H1 (cell line): Measurements from ENCODE around the gene YAP1. TPM values are rescaled to one million over a fixed set of nuclear protein-coding genes. Genes with fewer than 3 reads are reported as not detected.
"Not testable (repeated sequence)": the region's sequence is repeated elsewhere in the genome, so short reads cannot be mapped to it uniquely, and the experiment has no call there.

Source experiments
- CTCF ChIA-PET: fragments of 300-600 bp; sonication (Branson Sonifier 250); formaldehyde crosslinking; loops from one replicate; lab custom pipeline; 2021; ENCODE audit not compliant: partially characterized antibody; lab: Charles Lee
- POLR2A ChIA-PET: fragments of 300-600 bp; sonication (Branson Sonifier 250); formaldehyde crosslinking; loops from one replicate; lab custom pipeline; 2021; ENCODE audit warnings: inconsistent platforms; ENCODE audit not compliant: partially characterized antibody; lab: Charles Lee
- DNase-seq, 2 experiments: peaks; one replicate each; pipeline versions ENCODE4 v3.0.0 to v3.0.0-alpha.2; 2010 to 2022; ENCODE audit warnings: low spot score in 2 of 2, low read depth in 1 of 2, mixed read lengths in 1 of 2
- FAIRE-seq: peaks from 2 replicates; lab custom pipeline; 2011; peaks lifted over from hg19 to GRCh38; lab: Jason Lieb, UNC
- H2AFZ ChIP-seq: 2 replicates; pipeline ENCODE4 v1.8.1; 2012; ENCODE audit warnings: low read length, inconsistent platforms
- H2AK5ac ChIP-seq: 2 replicates; pipeline ENCODE4 v1.6.1; 2013; ENCODE audit warnings: low read depth, low read length
- H2BK120ac ChIP-seq: replicated peaks from 2 replicates; pipeline ENCODE3; 2013; ENCODE audit warnings: low read depth, low read length, inconsistent platforms
- H2BK12ac ChIP-seq: 2 replicates; pipeline ENCODE4 v1.6.1; 2013; ENCODE audit warnings: low read depth, low read length
- H2BK15ac ChIP-seq: 2 replicates; pipeline ENCODE4 v1.6.1; 2013; ENCODE audit warnings: low read length
- H2BK20ac ChIP-seq: 2 replicates; pipeline ENCODE4 v1.6.1; 2013; ENCODE audit warnings: low read length
- H2BK5ac ChIP-seq: 2 replicates; pipeline ENCODE4 v1.6.1; 2013; ENCODE audit warnings: low read depth, low read length
- H3K14ac ChIP-seq: 2 replicates; pipeline ENCODE4 v1.6.1; 2013; ENCODE audit warnings: inconsistent platforms; ENCODE audit not compliant: insufficient read length
- H3K18ac ChIP-seq: 2 replicates; pipeline ENCODE4 v1.6.1; 2013; ENCODE audit warnings: low read length; ENCODE audit errors: extremely low read depth
- H3K23ac ChIP-seq: 2 replicates; pipeline ENCODE4 v1.6.1; 2013; ENCODE audit warnings: inconsistent platforms; ENCODE audit not compliant: insufficient read length
- H3K23me2 ChIP-seq: 2 replicates; pipeline ENCODE4 v1.6.1; 2013; ENCODE audit warnings: low read depth, low read length
- H3K27ac ChIP-seq: 2 replicates; pipeline ENCODE4 v1.6.1; 2011; ENCODE audit warnings: low read depth, low read length, inconsistent platforms
- H3K27me3 ChIP-seq, 4 experiments: replicated peaks in 1 of 4; 1 replicate in 1 of 4; 2 replicates in 3 of 4; pipeline versions ENCODE4 v1.6.1 to v1.8.1; 2011 to 2013; ENCODE audit warnings: low read length in 3 of 4, mild to moderate bottlenecking in 3 of 4, inconsistent platforms in 2 of 4, mixed read lengths in 2 of 4, moderate library complexity in 1 of 4; ENCODE audit not compliant: control insufficient read depth in 3 of 4, insufficient read depth in 3 of 4; ENCODE audit errors: extremely low read depth in 1 of 4
- H3K36me3 ChIP-seq, 4 experiments: 2 replicates each; pipeline versions ENCODE4 v1.6.1 to v1.8.1; 2011 to 2013; ENCODE audit warnings: mild to moderate bottlenecking in 4 of 4, low read length in 3 of 4, moderate library complexity in 2 of 4, control low read depth in 1 of 4, inconsistent platforms in 1 of 4; ENCODE audit not compliant: insufficient read depth in 4 of 4, control insufficient read depth in 2 of 4
- H3K4ac ChIP-seq: replicated peaks from 2 replicates; pipeline ENCODE3; 2013; ENCODE audit warnings: low read length, low read depth, mixed read lengths, inconsistent platforms; ENCODE audit not compliant: insufficient read length
- H3K4me1 ChIP-seq, 4 experiments: replicated peaks in 1 of 4; 1 replicate in 1 of 4; 2 replicates in 3 of 4; pipeline versions ENCODE4 v1.6.1 to v1.8.1; 2011 to 2013; ENCODE audit warnings: low read length in 3 of 4, inconsistent platforms in 2 of 4, mixed read lengths in 1 of 4; ENCODE audit not compliant: insufficient read depth in 4 of 4, control insufficient read depth in 3 of 4
- H3K4me2 ChIP-seq, 2 experiments: 2 replicates each; pipeline versions ENCODE4 v1.6.1 to v1.8.1; 2011 to 2013; ENCODE audit warnings: low read depth in 2 of 2, low read length in 2 of 2, control low read depth in 1 of 2, inconsistent platforms in 1 of 2, mild to moderate bottlenecking in 1 of 2; ENCODE audit not compliant: insufficient read depth in 1 of 2
- H3K4me3 ChIP-seq, 4 experiments: fragments of 200-600, 300-600 bp in 1 of 4; sonication (generic), shearing (Covaris generic), sonication (Bioruptor Twin) in 1 of 4; 2 replicates each; pipeline versions ENCODE4 v1.5.1 to v1.8.1; 2011 to 2016; ENCODE audit warnings: low read length in 4 of 4, low read depth in 3 of 4, control low read depth in 2 of 4, inconsistent platforms in 2 of 4, mild to moderate bottlenecking in 2 of 4, mixed read lengths in 1 of 4, moderate library complexity in 1 of 4; ENCODE audit not compliant: insufficient read depth in 2 of 4; ENCODE audit errors: extremely low read depth in 1 of 4
- H3K56ac ChIP-seq: replicated peaks from 2 replicates; pipeline ENCODE3; 2013; ENCODE audit warnings: low read depth, mild to moderate bottlenecking, mixed read lengths, low read length, inconsistent platforms; ENCODE audit not compliant: insufficient read length
- H3K79me1 ChIP-seq: 2 replicates; pipeline ENCODE4 v1.6.1; 2013; ENCODE audit warnings: low read depth, low read length, control low read depth
- H3K79me2 ChIP-seq, 2 experiments: 2 replicates each; pipeline versions ENCODE4 v1.6.1 to v1.8.1; 2012 to 2013; ENCODE audit warnings: low read length in 2 of 2, mild to moderate bottlenecking in 2 of 2, inconsistent platforms in 1 of 2; ENCODE audit not compliant: insufficient read depth in 2 of 2, control insufficient read depth in 1 of 2
- H3K9ac ChIP-seq, 4 experiments: replicated peaks in 1 of 4; 1 replicate in 1 of 4; 2 replicates in 3 of 4; pipeline versions ENCODE4 v1.6.1 to v1.8.1; 2011 to 2013; ENCODE audit warnings: low read depth in 3 of 4, low read length in 3 of 4, control low read depth in 2 of 4, mild to moderate bottlenecking in 2 of 4, moderate library complexity in 2 of 4, inconsistent platforms in 1 of 4; ENCODE audit errors: extremely low read depth in 1 of 4
- H3K9me3 ChIP-seq, 2 experiments: 2 replicates each; pipeline versions ENCODE4 v1.6.1 to v1.8.1; 2012 to 2013; ENCODE audit warnings: mild to moderate bottlenecking in 2 of 2, moderate library complexity in 2 of 2, control low read depth in 1 of 2, inconsistent platforms in 1 of 2, low read depth in 1 of 2, low read length in 1 of 2, mixed read lengths in 1 of 2; ENCODE audit not compliant: insufficient read depth in 2 of 2
- H4K20me1 ChIP-seq, 2 experiments: replicated peaks in 1 of 2; 2 replicates each; pipeline versions ENCODE3 to v1.8.1; 2011 to 2013; ENCODE audit warnings: inconsistent platforms in 2 of 2, low read length in 2 of 2, mild to moderate bottlenecking in 1 of 2; ENCODE audit not compliant: insufficient read depth in 2 of 2, control insufficient read depth in 1 of 2
- H4K5ac ChIP-seq: 2 replicates; pipeline ENCODE4 v1.6.1; 2013; ENCODE audit warnings: low read length, low read depth, mixed read lengths, inconsistent platforms; ENCODE audit not compliant: insufficient read length
- H4K8ac ChIP-seq: 2 replicates; pipeline ENCODE4 v1.8.0; 2013; ENCODE audit warnings: mild to moderate bottlenecking, moderate library complexity, low read length, inconsistent platforms; ENCODE audit not compliant: insufficient read depth; ENCODE audit errors: extremely low read depth
- H4K91ac ChIP-seq: replicated peaks from 2 replicates; pipeline ENCODE3; 2013; ENCODE audit warnings: low read length, mixed read lengths, inconsistent platforms; ENCODE audit not compliant: insufficient read length
- WGBS, 2 experiments: shearing (Covaris generic) in 1 of 2; methylation state at CpG; one replicate each; pipeline versions ENCODE4 v1.1.6 to v1.1.7; 2013 to 2015; ENCODE audit warnings: low lambda C conversion rate in 2 of 2, mixed read lengths in 2 of 2, inconsistent platforms in 1 of 2, low coverage in 1 of 2, missing lambda C conversion rate in 1 of 2; ENCODE audit not compliant: insufficient replicate concordance in 2 of 2, insufficient coverage in 1 of 2, insufficient read length in 1 of 2; ENCODE audit errors: extremely low coverage in 1 of 2, missing lambda C conversion rate in 1 of 2; 5-methylcytosine and 5-hydroxymethylcytosine counted together
- polyA plus RNA-seq, 7 experiments: library from polyadenylated mRNA; depleted of rRNA in 3 of 7; stranded (reverse) in 5 of 7; unstranded in 2 of 7; fragments of >200 nt in 5 of 7; fragments of 200-250 nt in 2 of 7; gene quantifications; 1 replicate in 5 of 7; 2 replicates in 1 of 7; 4 replicates in 1 of 7; pipeline versions ENCODE4 v1.2.1 to v1.2.3, GENCODE V29; 2011 to 2013; ENCODE audit warnings: missing spikeins in 2 of 7, mixed read lengths in 2 of 7
- total RNA-seq: library from RNA; stranded (reverse); fragmentation: NEBNext Ultra II Directional; extraction: Animal tissue kit (Norgen Biotek cat#: 25700); gene quantifications from 2 replicates; pipeline ENCODE4 v1.2.1, GENCODE V29; 2021

Gene YAP1
- total and polyA plus RNA-seq, 2 of the 8 experiments (the other 6 are each of a cell fraction or from before 2014, with no cell fraction given), result 62.0 to 108 TPM

- H3K56ac ChIP-seq, H2BK20ac ChIP-seq, H2AK5ac ChIP-seq, H3K79me2 ChIP-seq, H2BK5ac ChIP-seq, H3K18ac ChIP-seq, H3K4me2 ChIP-seq, H3K27me3 ChIP-seq, H3K4ac ChIP-seq, H2BK12ac ChIP-seq, H3K36me3 ChIP-seq, H3K23me2 ChIP-seq, H3K9me3 ChIP-seq, H3K4me3 ChIP-seq, H2BK120ac ChIP-seq, H4K20me1 ChIP-seq, H3K14ac ChIP-seq, H3K79me1 ChIP-seq, H2BK15ac ChIP-seq, H3K27ac ChIP-seq, H4K5ac ChIP-seq, H2AFZ ChIP-seq, H4K91ac ChIP-seq, H4K8ac ChIP-seq, H3K9ac ChIP-seq, H3K23ac ChIP-seq, POLR2A ChIA-PET, DNase-seq, FAIRE-seq: not testable (repeated sequence)
- peaks cover 3 to 14% (median 10%) of the 10 kb centered on the region in 4 experiments; a peak in 6 of 7 replicates for H3K4me1 ChIP-seq
- CTCF ChIA-PET, result interaction anchor here (1.1 kb wide), 1 partner anchor 16 kb away, joined by 3 read pairs; no protein-coding TSS in a partner anchor
- 91% methylated on average over 5 of the region's 5 CpGs; no CpG with 5 or more reads in 1 of the 2 experiments for WGBS, 2 experiments
Observed at GRCh38 chr11:102264704-102265103, 154.5 kb downstream of the YAP1 start.
